Measurements from ENCODE around the gene GPR82.
"Not testable (repeated sequence)": the region's sequence is repeated elsewhere in the genome, so short reads cannot be mapped to it uniquely, and the experiment has no call there.

GPR82 gene

GRCh38 chrX:41723826-41724225, at the start of gene GPR82:
TSS of gene GPR82 (plus strand) at chrX:41724181. CDS start at chrX:41727027, 2,846 bp downstream.
- DNase-seq: no peak

- DNase-seq: not testable (repeated sequence)
These were observed 47.6 kb upstream of the GPR82 start for GRCh38 chrX:41676361-41676760.

GRCh38 chrX:41677183-41678060, 46.6 kb upstream of the GPR82 start:
- DNase-seq: no peak

GRCh38 chrX:41684138-41684537, 39.8 kb upstream of the GPR82 start:
- no peak for DNase-seq

- no peak for DNase-seq
These were observed 39.0 kb upstream of the GPR82 start for GRCh38 chrX:41684940-41685339.

GRCh38 chrX:41686788-41687187, 37.2 kb upstream of the GPR82 start:
- no peak for DNase-seq

- DNase-seq: no peak
These were observed 35.8 kb upstream of the GPR82 start for GRCh38 chrX:41688156-41688555.

GRCh38 chrX:41688835-41689234, 35.1 kb upstream of the GPR82 start, which contains the start of gene GPR34:
TSS of gene GPR34 (plus strand) at chrX:41688973. CDS start at chrX:41695634, 6,661 bp downstream.
- peak; percentile 21 for DNase-seq

GRCh38 chrX:41689711-41690110, 34.3 kb upstream of the GPR82 start:
- DNase-seq: no peak

GRCh38 chrX:41692162-41692749, 31.7 kb upstream of the GPR82 start:
- no peak for DNase-seq

GRCh38 chrX:41693024-41693423, 31.0 kb upstream of the GPR82 start:
- DNase-seq: no peak

- DNase-seq: no peak
These were observed 28.6 kb upstream of the GPR82 start for GRCh38 chrX:41695426-41695825.

- DNase-seq: no peak
These were observed 20.4 kb upstream of the GPR82 start for GRCh38 chrX:41703574-41704029.

- no peak for DNase-seq
These were observed 18.9 kb upstream of the GPR82 start for GRCh38 chrX:41705042-41705441.

GRCh38 chrX:41705680-41706374, 18.2 kb upstream of the GPR82 start:
- no peak for DNase-seq

GRCh38 chrX:41707218-41707617, 16.8 kb upstream of the GPR82 start:
- no peak for DNase-seq

- DNase-seq: no peak
These were observed 15.5 kb upstream of the GPR82 start for GRCh38 chrX:41708486-41708885.

GRCh38 chrX:41711021-41711667, 12.8 kb upstream of the GPR82 start:
- no peak for DNase-seq

GRCh38 chrX:41716222-41716621, 7.8 kb upstream of the GPR82 start:
- DNase-seq: no peak

GRCh38 chrX:41716767-41717473, 7.1 kb upstream of the GPR82 start:
- DNase-seq: no peak

- no peak for DNase-seq
These were observed 5.3 kb upstream of the GPR82 start for GRCh38 chrX:41718481-41719235.

GRCh38 chrX:41719610-41720009, 4.4 kb upstream of the GPR82 start:
- DNase-seq: not testable (repeated sequence)
